Measurements from ENCODE around the gene DNAJC24.

- TF ChIP-seq CTCF (IDR thresholded peaks at IDR 0.05) (no peak), POLR2A (IDR thresholded peaks at IDR 0.05) (no peak), EP300 (IDR thresholded peaks at IDR 0.05) (no peak), POLR2AphosphoS5 (IDR thresholded peaks at IDR 0.05) (no peak)
Observed at GRCh38 chr11:31419138-31419537, 49.5 kb downstream of the DNAJC24 start.
